CD4-positive, alpha-beta memory T cell (primary cell): ENCODE measurements around the gene SHISA6. TPM values are rescaled to one million over a fixed set of nuclear protein-coding genes. Genes with fewer than 3 reads are reported as not detected.
"Not testable (repeated sequence)": the region's sequence is repeated elsewhere in the genome, so short reads cannot be mapped to it uniquely, and the experiment has no call there.

Source experiments
- CTCF ChIA-PET: fragments of 350-600 bp; sonication (Branson Sonifier 250); formaldehyde crosslinking; loops from one replicate; lab custom pipeline; 2021; ENCODE audit warnings: inconsistent platforms; ENCODE audit not compliant: partially characterized antibody; lab: Charles Lee
- POLR2A ChIA-PET: fragments of 350-600 bp; sonication (Branson Sonifier 250); formaldehyde crosslinking; loops from one replicate; lab custom pipeline; 2021; ENCODE audit not compliant: partially characterized antibody; lab: Charles Lee
- DNase-seq, 5 donors: peaks; one replicate each; pipeline versions ENCODE4 v3.0.0 to v3.0.0-alpha.2; 2020 to 2022; ENCODE audit warnings: mixed read lengths in 1 of 5
- H3K27ac ChIP-seq: one replicate; pipeline ENCODE4 v1.7.0; 2013; ENCODE audit warnings: low read depth, low read length
- H3K27me3 ChIP-seq: 2 replicates; pipeline ENCODE4 v1.7.0; 2013; ENCODE audit warnings: mild to moderate bottlenecking, low read length, moderate library complexity; ENCODE audit not compliant: insufficient read depth
- H3K36me3 ChIP-seq: 2 replicates; pipeline ENCODE4 v1.7.0; 2013; ENCODE audit warnings: mild to moderate bottlenecking, low read length, moderate library complexity; ENCODE audit not compliant: insufficient read depth
- H3K4me1 ChIP-seq: 2 replicates; pipeline ENCODE4 v1.7.0; 2013; ENCODE audit warnings: mild to moderate bottlenecking, low read length, moderate library complexity; ENCODE audit not compliant: insufficient read depth
- H3K4me3 ChIP-seq, 2 donors: one replicate each; pipeline ENCODE4 v1.7.0; 2013; ENCODE audit warnings: low read length in 2 of 2, mild to moderate bottlenecking in 1 of 2
- H3K9me3 ChIP-seq, 2 donors: one replicate each; pipeline ENCODE4 v1.7.0; 2013; ENCODE audit warnings: low read length in 2 of 2, control low read depth in 1 of 2; ENCODE audit not compliant: control insufficient read depth in 1 of 2
- H3K27ac Mint-ChIP-seq, 7 donors: one replicate each; pipeline ENCODE4 v1.8.0; 2020 to 2021; ENCODE audit warnings: mixed read lengths in 7 of 7, mild to moderate bottlenecking in 6 of 7, inconsistent platforms in 3 of 7, moderate library complexity in 3 of 7
- H3K27me3 Mint-ChIP-seq, 2 donors: one replicate each; pipeline ENCODE4 v1.8.0; 2020 to 2021; ENCODE audit warnings: mixed read lengths in 2 of 2
- H3K36me3 Mint-ChIP-seq, 2 donors: one replicate each; pipeline ENCODE4 v1.8.0; 2020 to 2021; ENCODE audit warnings: mixed read lengths in 2 of 2, inconsistent platforms in 1 of 2, mild to moderate bottlenecking in 1 of 2
- H3K4me1 Mint-ChIP-seq, 4 donors: one replicate each; pipeline ENCODE4 v1.8.0; 2020 to 2021; ENCODE audit warnings: mixed read lengths in 4 of 4, mild to moderate bottlenecking in 1 of 4
- H3K4me3 Mint-ChIP-seq, 8 donors: one replicate each; pipeline ENCODE4 v1.8.0; 2020 to 2021; ENCODE audit warnings: mixed read lengths in 8 of 8, mild to moderate bottlenecking in 7 of 8, moderate library complexity in 6 of 8, inconsistent platforms in 3 of 8
- H3K9me3 Mint-ChIP-seq, 8 donors: one replicate each; pipeline ENCODE4 v1.8.0; 2020 to 2021; ENCODE audit warnings: mixed read lengths in 8 of 8, mild to moderate bottlenecking in 5 of 8, inconsistent platforms in 3 of 8, moderate library complexity in 1 of 8
- intact Hi-C: fragments of 100-400 bp; cut with micrococcal nuclease; formaldehyde crosslinking; loops from one replicate; pipeline ENCODE4 v1.15.1; 2023
- polyA plus RNA-seq, 2 donors: library from polyadenylated mRNA; unstranded; fragments of 300-500 nt; fragmentation: Illumina TruSeq; gene quantifications; one replicate each; pipeline ENCODE4 v1.2.3, GENCODE V29; 2021
- total RNA-seq, 2 experiments: library from RNA; stranded (reverse); gene quantifications; one replicate each; pipeline ENCODE4 v1.2.3, GENCODE V29; 2021

Gene SHISA6
- total and polyA plus RNA-seq, 4 experiments from 2014 or later = not detected

- Mint-ChIP-seq H3K4me1 (no peaks in the 10 kb centered on the region), H3K4me3 (no peak overlapping the region), H3K27me3 (no peaks in the 10 kb centered on the region), H3K9me3 (peaks cover 0 to 7% (median 0%) of the 10 kb centered on the region in 8 donors), H3K36me3 (no peaks in the 10 kb centered on the region), H3K27ac (no peak overlapping the region)
- H3K9me3 ChIP-seq = no peaks in the 10 kb centered on the region
- no peaks in the 10 kb centered on the region for H3K4me1 ChIP-seq
- intact Hi-C loops = no loop called here
- ChIA-PET POLR2A (no interaction called here), CTCF (interaction anchor here (1.0 kb wide), 1 partner anchor 13 kb away, joined by 3 read pairs; no protein-coding TSS in a partner anchor)
- H3K36me3 ChIP-seq = no peaks in the 10 kb centered on the region
- no peak overlapping the region for H3K4me3 ChIP-seq
- no peak overlapping the region for H3K27ac ChIP-seq
- DNase-seq = no peak
- no peaks in the 10 kb centered on the region for H3K27me3 ChIP-seq
Measured at GRCh38 chr17:11309850-11310249, 68.8 kb downstream of the SHISA6 start.

- H3K27me3 ChIP-seq, H3K4me3 Mint-ChIP-seq, H3K36me3 ChIP-seq, DNase-seq, H3K9me3 Mint-ChIP-seq, H3K27ac Mint-ChIP-seq, H3K27me3 Mint-ChIP-seq, POLR2A ChIA-PET, H3K9me3 ChIP-seq, H3K4me1 Mint-ChIP-seq, H3K27ac ChIP-seq, H3K36me3 Mint-ChIP-seq, H3K4me1 ChIP-seq, H3K4me3 ChIP-seq, intact Hi-C loops, CTCF ChIA-PET: not testable (repeated sequence)
Measured at GRCh38 chr17:11316451-11316850, 75.4 kb downstream of the SHISA6 start.

- Histone ChIP-seq H3K27me3 (no peaks in the 10 kb centered on the region), H3K36me3 (no peaks in the 10 kb centered on the region), H3K27ac (no peak overlapping the region), H3K9me3 (no peaks in the 10 kb centered on the region), H3K4me1 (no peaks in the 10 kb centered on the region), H3K4me3 (no peak overlapping the region)
- ChIA-PET CTCF (no interaction called here), POLR2A (no interaction called here)
- Mint-ChIP-seq H3K9me3 (peaks cover 0 to 3% (median 0%) of the 10 kb centered on the region in 8 donors), H3K27me3 (no peaks in the 10 kb centered on the region), H3K4me3 (no peak overlapping the region), H3K4me1 (no peaks in the 10 kb centered on the region), H3K36me3 (no peaks in the 10 kb centered on the region), H3K27ac (peak overlapping the region in 1 of 7 donors; percentile 47)
- DNase-seq = no peak
- intact Hi-C loops = no loop called here
Measured at GRCh38 chr17:11318207-11318606, 77.2 kb downstream of the SHISA6 start.

GRCh38 chr17:11319894-11320293 is 78.9 kb downstream of the SHISA6 start:
- POLR2A ChIA-PET = no interaction called here
- no peak for DNase-seq
- no peak overlapping the region for H3K27ac Mint-ChIP-seq
- H3K27me3 Mint-ChIP-seq = no peaks in the 10 kb centered on the region
- H3K27me3 ChIP-seq = no peaks in the 10 kb centered on the region
- H3K9me3 Mint-ChIP-seq = peaks cover 0 to 7% (median 0%) of the 10 kb centered on the region in 8 donors
- no peaks in the 10 kb centered on the region for H3K36me3 Mint-ChIP-seq
- no peaks in the 10 kb centered on the region for H3K4me1 Mint-ChIP-seq
- intact Hi-C loops = no loop called here
- no peaks in the 10 kb centered on the region for H3K36me3 ChIP-seq
- H3K4me1 ChIP-seq = no peaks in the 10 kb centered on the region
- no peak overlapping the region for H3K4me3 ChIP-seq
- H3K27ac ChIP-seq = no peak overlapping the region
- H3K9me3 ChIP-seq = no peaks in the 10 kb centered on the region
- CTCF ChIA-PET = no interaction called here
- H3K4me3 Mint-ChIP-seq = no peak overlapping the region

GRCh38 chr17:11324021-11324420 is 83.0 kb downstream of the SHISA6 start:
- Mint-ChIP-seq H3K36me3 (no peaks in the 10 kb centered on the region), H3K9me3 (peaks cover 0 to 10% (median 1%) of the 10 kb centered on the region in 8 donors), H3K27ac (no peak overlapping the region), H3K27me3 (no peaks in the 10 kb centered on the region), H3K4me3 (no peak overlapping the region), H3K4me1 (no peaks in the 10 kb centered on the region)
- Histone ChIP-seq H3K4me1 (no peaks in the 10 kb centered on the region), H3K27ac (no peak overlapping the region), H3K4me3 (no peak overlapping the region), H3K36me3 (no peaks in the 10 kb centered on the region), H3K9me3 (no peaks in the 10 kb centered on the region), H3K27me3 (no peaks in the 10 kb centered on the region)
- CTCF ChIA-PET = no interaction called here
- no peak for DNase-seq
- POLR2A ChIA-PET = no interaction called here
- intact Hi-C loops = no loop called here

GRCh38 chr17:11324846-11325420 is 83.9 kb downstream of the SHISA6 start:
- no peaks in the 10 kb centered on the region for H3K27me3 Mint-ChIP-seq
- H3K4me1 ChIP-seq = no peaks in the 10 kb centered on the region
- ChIA-PET CTCF (no interaction called here), POLR2A (no interaction called here)
- H3K27me3 ChIP-seq = no peaks in the 10 kb centered on the region
- no peak overlapping the region for H3K27ac Mint-ChIP-seq
- no peak for DNase-seq
- H3K36me3 Mint-ChIP-seq = no peaks in the 10 kb centered on the region
- intact Hi-C loops = no loop called here
- no peaks in the 10 kb centered on the region for H3K36me3 ChIP-seq
- H3K9me3 Mint-ChIP-seq = peaks cover 0 to 10% (median 1%) of the 10 kb centered on the region in 8 donors
- no peaks in the 10 kb centered on the region for H3K9me3 ChIP-seq
- H3K4me1 Mint-ChIP-seq = no peaks in the 10 kb centered on the region
- H3K4me3 Mint-ChIP-seq = no peak overlapping the region
- no peak overlapping the region for H3K27ac ChIP-seq
- no peak overlapping the region for H3K4me3 ChIP-seq

- Histone ChIP-seq H3K27me3 (no peaks in the 10 kb centered on the region), H3K27ac (no peak overlapping the region), H3K9me3 (no peaks in the 10 kb centered on the region), H3K4me3 (no peak overlapping the region), H3K36me3 (no peaks in the 10 kb centered on the region), H3K4me1 (no peaks in the 10 kb centered on the region)
- Mint-ChIP-seq H3K27ac (no peak overlapping the region), H3K36me3 (no peaks in the 10 kb centered on the region), H3K4me3 (no peak overlapping the region), H3K4me1 (no peaks in the 10 kb centered on the region), H3K9me3 (peaks cover 0 to 10% (median 0%) of the 10 kb centered on the region in 8 donors), H3K27me3 (no peaks in the 10 kb centered on the region)
- ChIA-PET POLR2A (no interaction called here), CTCF (no interaction called here)
- intact Hi-C loops = no loop called here
- no peak for DNase-seq
Measured at GRCh38 chr17:11326492-11326891, 85.5 kb downstream of the SHISA6 start.

GRCh38 chr17:11328770-11329169 is 87.8 kb downstream of the SHISA6 start:
- DNase-seq = no peak
- no peak overlapping the region for H3K4me3 ChIP-seq
- H3K4me3 Mint-ChIP-seq = no peak overlapping the region
- H3K27ac ChIP-seq = no peak overlapping the region
- no peaks in the 10 kb centered on the region for H3K9me3 ChIP-seq
- no peaks in the 10 kb centered on the region for H3K27me3 ChIP-seq
- H3K4me1 Mint-ChIP-seq = no peaks in the 10 kb centered on the region
- ChIA-PET POLR2A (no interaction called here), CTCF (no interaction called here)
- H3K27me3 Mint-ChIP-seq = no peaks in the 10 kb centered on the region
- no peaks in the 10 kb centered on the region for H3K36me3 Mint-ChIP-seq
- no peaks in the 10 kb centered on the region for H3K36me3 ChIP-seq
- no peak overlapping the region for H3K27ac Mint-ChIP-seq
- H3K4me1 ChIP-seq = no peaks in the 10 kb centered on the region
- peaks cover 0 to 8% (median 1%) of the 10 kb centered on the region in 8 donors for H3K9me3 Mint-ChIP-seq
- intact Hi-C loops = no loop called here
